HEK293 (cell line): ENCODE data around the gene NXN.

Experiments
- GLI2 ChIP-seq: fragments of 450-650 bp; formaldehyde crosslinking; IDR thresholded peaks from 2 replicates; pipeline ENCODE4; 2017; ENCODE audit warnings: missing biosample characterization, missing genetic modification characterization, low read depth, borderline replicate concordance
- GLIS2 ChIP-seq: fragments of 450-650 bp; formaldehyde crosslinking; IDR thresholded peaks from 2 replicates; pipeline ENCODE4 v1.5.1; 2016; ENCODE audit warnings: missing biosample characterization, missing genetic modification characterization
- HOXD13 ChIP-seq: sonication (generic); formaldehyde crosslinking; IDR thresholded peaks from 2 replicates; pipeline ENCODE4 v1.8.0; 2022; ENCODE audit warnings: missing genetic modification reagents, borderline replicate concordance
- KLF7 ChIP-seq: fragments of 450-650 bp; formaldehyde crosslinking; IDR thresholded peaks from 2 replicates; pipeline ENCODE4 v1.5.1; 2016; ENCODE audit warnings: missing biosample characterization, missing genetic modification characterization, borderline replicate concordance
- MZF1 ChIP-seq: fragments of 450-650 bp; formaldehyde crosslinking; IDR thresholded peaks from 2 replicates; pipeline ENCODE4 v1.5.1; 2017; ENCODE audit warnings: missing biosample characterization, missing genetic modification characterization, borderline replicate concordance
- REPIN1 ChIP-seq: fragments of 450-650 bp; formaldehyde crosslinking; IDR thresholded peaks from 2 replicates; pipeline ENCODE4 v1.5.1; 2017; ENCODE audit warnings: missing biosample characterization, missing genetic modification characterization, low read depth
- SP2 ChIP-seq: fragments of 450-650 bp; formaldehyde crosslinking; IDR thresholded peaks from 2 replicates; pipeline ENCODE4 v1.5.1; 2016; ENCODE audit warnings: missing biosample characterization, missing genetic modification characterization
- WT1 ChIP-seq: fragments of 450-650 bp; formaldehyde crosslinking; IDR thresholded peaks from 2 replicates; pipeline ENCODE4 v1.5.1; 2016; ENCODE audit warnings: missing biosample characterization, missing genetic modification characterization
- ZBTB20 ChIP-seq: fragments of 450-650 bp; formaldehyde crosslinking; IDR thresholded peaks from 2 replicates; pipeline ENCODE4 v1.5.1; 2016; ENCODE audit warnings: missing biosample characterization, missing genetic modification characterization
- ZNF16 ChIP-seq: fragments of 450-650 bp; formaldehyde crosslinking; IDR thresholded peaks from 2 replicates; pipeline ENCODE4 v1.5.1; 2016; ENCODE audit warnings: low read depth, missing biosample characterization, missing genetic modification characterization
- ZNF174 ChIP-seq: fragments of 450-650 bp; formaldehyde crosslinking; IDR thresholded peaks from 2 replicates; pipeline ENCODE4 v1.5.0; 2017; ENCODE audit warnings: missing biosample characterization, mild to moderate bottlenecking, missing genetic modification characterization
- ZNF202 ChIP-seq: fragments of 450-650 bp; formaldehyde crosslinking; IDR thresholded peaks from 2 replicates; pipeline ENCODE4 v1.5.1; 2016; ENCODE audit warnings: missing biosample characterization, missing genetic modification characterization, borderline replicate concordance
- ZNF214 ChIP-seq: fragments of 450-650 bp; formaldehyde crosslinking; IDR thresholded peaks from 2 replicates; pipeline ENCODE4 v1.5.1; 2017; ENCODE audit warnings: missing biosample characterization, mild to moderate bottlenecking, missing genetic modification characterization, borderline replicate concordance
- ZNF302 ChIP-seq: fragments of 450-650 bp; formaldehyde crosslinking; IDR thresholded peaks from 2 replicates; pipeline ENCODE4 v1.5.1; 2016; ENCODE audit warnings: missing biosample characterization, missing genetic modification characterization, low read depth
- ZNF341 ChIP-seq: fragments of 450-650 bp; formaldehyde crosslinking; IDR thresholded peaks from 2 replicates; pipeline ENCODE4; 2016; ENCODE audit warnings: low read depth, missing biosample characterization, missing genetic modification characterization
- ZNF37A ChIP-seq: fragments of 450-650 bp; IDR thresholded peaks from 2 replicates; pipeline ENCODE4 v1.5.1; 2018; ENCODE audit warnings: missing biosample characterization, missing genetic modification characterization
- ZNF501 ChIP-seq: fragments of 450-650 bp; formaldehyde crosslinking; IDR thresholded peaks from 2 replicates; pipeline ENCODE4 v1.5.1; 2016; ENCODE audit warnings: missing biosample characterization, missing genetic modification characterization
- ZNF521 ChIP-seq: fragments of 450-650 bp; formaldehyde crosslinking; IDR thresholded peaks from 2 replicates; pipeline ENCODE4 v1.5.1; 2017; ENCODE audit warnings: missing biosample characterization, mild to moderate bottlenecking, missing genetic modification characterization
- ZNF621 ChIP-seq: fragments of 450-650 bp; formaldehyde crosslinking; IDR thresholded peaks from 2 replicates; pipeline ENCODE4 v1.5.1; 2017; ENCODE audit warnings: missing biosample characterization, missing genetic modification characterization
- ZNF670 ChIP-seq: fragments of 450-650 bp; formaldehyde crosslinking; IDR thresholded peaks from 2 replicates; pipeline ENCODE4 v1.5.1; 2016; ENCODE audit warnings: missing biosample characterization, missing genetic modification characterization, low read depth
- ZNF677 ChIP-seq: fragments of 450-650 bp; IDR thresholded peaks from 2 replicates; pipeline ENCODE4 v1.5.0; 2018; ENCODE audit warnings: missing biosample characterization, mild to moderate bottlenecking, missing genetic modification characterization, moderate library complexity
- ZNF747 ChIP-seq: fragments of 450-650 bp; formaldehyde crosslinking; IDR thresholded peaks from 2 replicates; pipeline ENCODE4 v1.5.1; 2016; ENCODE audit warnings: missing biosample characterization, missing genetic modification characterization
- ZNF830 ChIP-seq: fragments of 450-650 bp; IDR thresholded peaks from 2 replicates; pipeline ENCODE4 v1.5.0; 2018; ENCODE audit warnings: missing biosample characterization, missing genetic modification characterization, low read depth, mild to moderate bottlenecking, moderate library complexity
- ZNF843 ChIP-seq: fragments of 450-650 bp; formaldehyde crosslinking; IDR thresholded peaks from 2 replicates; pipeline ENCODE4 v1.5.1; 2016; ENCODE audit warnings: missing biosample characterization, missing genetic modification characterization
- TF ChIP-seq, protein P1 (sequence below): fragments of 450-650 bp; formaldehyde crosslinking; IDR thresholded peaks from 2 replicates; pipeline ENCODE4 v1.5.1; 2017; ENCODE audit warnings: missing biosample characterization, missing genetic modification characterization
- TF ChIP-seq, protein P2 (sequence below): fragments of 450-650 bp; IDR thresholded peaks from 2 replicates; pipeline ENCODE4 v1.5.1; 2018; ENCODE audit warnings: missing biosample characterization, missing genetic modification characterization
- TF ChIP-seq, protein P3 (sequence below): fragments of 450-650 bp; formaldehyde crosslinking; IDR thresholded peaks from 2 replicates; pipeline ENCODE4 v1.5.1; 2016; ENCODE audit warnings: missing biosample characterization, missing genetic modification characterization
- TF ChIP-seq, protein P4 (sequence below): fragments of 450-650 bp; formaldehyde crosslinking; IDR thresholded peaks from 2 replicates; pipeline ENCODE4 v1.5.1; 2016; ENCODE audit warnings: missing biosample characterization, missing genetic modification characterization, low read depth
- TF ChIP-seq, protein P5 (sequence below): fragments of 450-650 bp; formaldehyde crosslinking; IDR thresholded peaks from 2 replicates; pipeline ENCODE4 v1.5.1; 2017; ENCODE audit warnings: missing biosample characterization, missing genetic modification characterization
- TF ChIP-seq, protein P6 (sequence below): fragments of 450-650 bp; formaldehyde crosslinking; IDR thresholded peaks from 2 replicates; pipeline ENCODE4 v1.5.1; 2016; ENCODE audit warnings: missing biosample characterization, missing genetic modification characterization

Gene NXN

DNA sequence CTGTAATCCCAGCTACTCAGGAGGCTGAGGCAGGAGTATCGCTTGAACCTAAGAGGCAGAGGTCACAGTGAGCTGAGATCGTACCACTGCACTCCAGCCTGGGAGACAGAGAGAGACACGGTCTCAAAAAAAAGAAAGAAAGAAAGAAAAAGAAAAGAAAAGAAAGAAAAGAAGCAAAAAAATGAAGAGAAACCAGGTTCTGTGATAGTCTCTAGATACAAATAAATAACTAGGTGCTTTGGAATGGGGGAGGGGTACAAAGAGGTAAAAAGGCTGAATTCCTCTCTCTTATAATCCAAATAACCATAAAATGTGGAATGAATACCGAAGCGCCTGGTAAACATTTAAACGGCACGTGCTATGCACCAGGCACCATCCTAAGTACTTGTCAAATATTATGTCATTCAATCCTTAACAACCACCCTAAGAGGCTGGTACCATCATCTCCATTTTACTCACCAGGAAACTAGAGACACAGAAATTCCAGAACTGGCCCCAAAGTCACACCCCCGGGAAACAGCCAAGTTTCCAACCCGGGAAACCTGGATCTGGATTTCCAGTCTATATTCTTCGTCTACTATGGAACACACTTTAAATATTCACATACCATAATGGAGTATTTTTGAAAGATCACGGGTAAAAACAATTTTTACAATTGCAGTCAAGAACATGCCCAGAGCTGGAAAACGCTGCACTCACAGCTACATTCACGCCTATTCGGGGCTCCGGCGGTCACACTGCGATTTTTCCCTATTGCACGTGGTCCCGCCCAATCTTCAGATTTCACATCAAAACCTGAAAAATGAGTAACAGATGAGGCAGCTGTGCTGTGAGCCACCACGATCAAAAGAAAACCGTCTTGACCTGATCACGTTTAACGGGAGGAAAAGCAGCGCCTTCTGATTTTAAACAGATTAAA is 10.5 kb downstream of the NXN start (continued):
- no peak for TF ChIP-seq ZNF677 (tag by site-specific recombination)
- TF ChIP-seq GLIS2 (tag by site-specific recombination) = no peak
- TF ChIP-seq, protein P1, sequence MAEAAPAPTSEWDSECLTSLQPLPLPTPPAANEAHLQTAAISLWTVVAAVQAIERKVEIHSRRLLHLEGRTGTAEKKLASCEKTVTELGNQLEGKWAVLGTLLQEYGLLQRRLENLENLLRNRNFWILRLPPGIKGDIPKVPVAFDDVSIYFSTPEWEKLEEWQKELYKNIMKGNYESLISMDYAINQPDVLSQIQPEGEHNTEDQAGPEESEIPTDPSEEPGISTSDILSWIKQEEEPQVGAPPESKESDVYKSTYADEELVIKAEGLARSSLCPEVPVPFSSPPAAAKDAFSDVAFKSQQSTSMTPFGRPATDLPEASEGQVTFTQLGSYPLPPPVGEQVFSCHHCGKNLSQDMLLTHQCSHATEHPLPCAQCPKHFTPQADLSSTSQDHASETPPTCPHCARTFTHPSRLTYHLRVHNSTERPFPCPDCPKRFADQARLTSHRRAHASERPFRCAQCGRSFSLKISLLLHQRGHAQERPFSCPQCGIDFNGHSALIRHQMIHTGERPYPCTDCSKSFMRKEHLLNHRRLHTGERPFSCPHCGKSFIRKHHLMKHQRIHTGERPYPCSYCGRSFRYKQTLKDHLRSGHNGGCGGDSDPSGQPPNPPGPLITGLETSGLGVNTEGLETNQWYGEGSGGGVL = no peak
- TF ChIP-seq HOXD13 (CRISPR knock-in tag) = no peak
- no peak for TF ChIP-seq ZNF16
- TF ChIP-seq, protein P2, sequence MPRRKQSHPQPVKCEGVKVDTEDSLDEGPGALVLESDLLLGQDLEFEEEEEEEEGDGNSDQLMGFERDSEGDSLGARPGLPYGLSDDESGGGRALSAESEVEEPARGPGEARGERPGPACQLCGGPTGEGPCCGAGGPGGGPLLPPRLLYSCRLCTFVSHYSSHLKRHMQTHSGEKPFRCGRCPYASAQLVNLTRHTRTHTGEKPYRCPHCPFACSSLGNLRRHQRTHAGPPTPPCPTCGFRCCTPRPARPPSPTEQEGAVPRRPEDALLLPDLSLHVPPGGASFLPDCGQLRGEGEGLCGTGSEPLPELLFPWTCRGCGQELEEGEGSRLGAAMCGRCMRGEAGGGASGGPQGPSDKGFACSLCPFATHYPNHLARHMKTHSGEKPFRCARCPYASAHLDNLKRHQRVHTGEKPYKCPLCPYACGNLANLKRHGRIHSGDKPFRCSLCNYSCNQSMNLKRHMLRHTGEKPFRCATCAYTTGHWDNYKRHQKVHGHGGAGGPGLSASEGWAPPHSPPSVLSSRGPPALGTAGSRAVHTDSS = no peak
- TF ChIP-seq, protein P3, sequence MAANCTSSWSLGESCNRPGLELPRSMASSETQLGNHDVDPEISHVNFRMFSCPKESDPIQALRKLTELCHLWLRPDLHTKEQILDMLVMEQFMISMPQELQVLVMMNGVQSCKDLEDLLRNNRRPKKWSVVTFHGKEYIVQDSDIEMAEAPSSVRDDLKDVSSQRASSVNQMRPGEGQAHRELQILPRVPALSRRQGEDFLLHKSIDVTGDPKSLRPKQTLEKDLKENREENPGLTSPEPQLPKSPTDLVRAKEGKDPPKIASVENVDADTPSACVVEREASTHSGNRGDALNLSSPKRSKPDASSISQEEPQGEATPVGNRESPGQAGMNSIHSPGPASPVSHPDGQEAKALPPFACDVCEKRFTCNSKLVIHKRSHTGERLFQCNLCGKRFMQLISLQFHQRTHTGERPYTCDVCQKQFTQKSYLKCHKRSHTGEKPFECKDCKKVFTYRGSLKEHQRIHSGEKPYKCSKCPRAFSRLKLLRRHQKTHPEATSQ = no peak
- TF ChIP-seq, protein P4, sequence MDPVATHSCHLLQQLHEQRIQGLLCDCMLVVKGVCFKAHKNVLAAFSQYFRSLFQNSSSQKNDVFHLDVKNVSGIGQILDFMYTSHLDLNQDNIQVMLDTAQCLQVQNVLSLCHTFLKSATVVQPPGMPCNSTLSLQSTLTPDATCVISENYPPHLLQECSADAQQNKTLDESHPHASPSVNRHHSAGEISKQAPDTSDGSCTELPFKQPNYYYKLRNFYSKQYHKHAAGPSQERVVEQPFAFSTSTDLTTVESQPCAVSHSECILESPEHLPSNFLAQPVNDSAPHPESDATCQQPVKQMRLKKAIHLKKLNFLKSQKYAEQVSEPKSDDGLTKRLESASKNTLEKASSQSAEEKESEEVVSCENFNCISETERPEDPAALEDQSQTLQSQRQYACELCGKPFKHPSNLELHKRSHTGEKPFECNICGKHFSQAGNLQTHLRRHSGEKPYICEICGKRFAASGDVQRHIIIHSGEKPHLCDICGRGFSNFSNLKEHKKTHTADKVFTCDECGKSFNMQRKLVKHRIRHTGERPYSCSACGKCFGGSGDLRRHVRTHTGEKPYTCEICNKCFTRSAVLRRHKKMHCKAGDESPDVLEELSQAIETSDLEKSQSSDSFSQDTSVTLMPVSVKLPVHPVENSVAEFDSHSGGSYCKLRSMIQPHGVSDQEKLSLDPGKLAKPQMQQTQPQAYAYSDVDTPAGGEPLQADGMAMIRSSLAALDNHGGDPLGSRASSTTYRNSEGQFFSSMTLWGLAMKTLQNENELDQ (tag by site-specific recombination) = no peak
- TF ChIP-seq ZNF521 (tag by site-specific recombination) = no peak
- TF ChIP-seq ZNF214 (tag by site-specific recombination) = no peak
- no peak for TF ChIP-seq ZNF747 (tag by site-specific recombination)
- no peak for TF ChIP-seq SP2 (tag by site-specific recombination)
- TF ChIP-seq GLI2 (tag by site-specific recombination) = no peak
- no peak for TF ChIP-seq ZNF670
- no peak for TF ChIP-seq ZNF501
- peak; percentile 63; the same call in 1 of the 2 replicates for TF ChIP-seq ZNF341 (tag by site-specific recombination)
- TF ChIP-seq ZNF174 (tag by site-specific recombination) = no peak
- 0 out of 2 replicates have a peak, but pooled peaks have one; percentile 17 for TF ChIP-seq WT1 (tag by site-specific recombination)
- TF ChIP-seq, protein P5, sequence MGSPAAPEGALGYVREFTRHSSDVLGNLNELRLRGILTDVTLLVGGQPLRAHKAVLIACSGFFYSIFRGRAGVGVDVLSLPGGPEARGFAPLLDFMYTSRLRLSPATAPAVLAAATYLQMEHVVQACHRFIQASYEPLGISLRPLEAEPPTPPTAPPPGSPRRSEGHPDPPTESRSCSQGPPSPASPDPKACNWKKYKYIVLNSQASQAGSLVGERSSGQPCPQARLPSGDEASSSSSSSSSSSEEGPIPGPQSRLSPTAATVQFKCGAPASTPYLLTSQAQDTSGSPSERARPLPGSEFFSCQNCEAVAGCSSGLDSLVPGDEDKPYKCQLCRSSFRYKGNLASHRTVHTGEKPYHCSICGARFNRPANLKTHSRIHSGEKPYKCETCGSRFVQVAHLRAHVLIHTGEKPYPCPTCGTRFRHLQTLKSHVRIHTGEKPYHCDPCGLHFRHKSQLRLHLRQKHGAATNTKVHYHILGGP (tag by site-specific recombination) = no peak
- no peak for TF ChIP-seq ZNF202 (tag by site-specific recombination)
- no peak for TF ChIP-seq ZNF302 (tag by site-specific recombination)
- TF ChIP-seq ZBTB20 (tag by site-specific recombination) = peak; percentile 98
- no peak for TF ChIP-seq REPIN1
- no peak for TF ChIP-seq ZNF37A
- TF ChIP-seq MZF1 (tag by site-specific recombination) = no peak
- TF ChIP-seq KLF7 (tag by site-specific recombination) = no peak
- TF ChIP-seq ZNF843 (tag by site-specific recombination) = peak; percentile 34; the same call in 1 of the 2 replicates
- no peak for TF ChIP-seq ZNF621 (tag by site-specific recombination)
- TF ChIP-seq ZNF830 (tag by site-specific recombination) = no peak
- TF ChIP-seq, protein P6, sequence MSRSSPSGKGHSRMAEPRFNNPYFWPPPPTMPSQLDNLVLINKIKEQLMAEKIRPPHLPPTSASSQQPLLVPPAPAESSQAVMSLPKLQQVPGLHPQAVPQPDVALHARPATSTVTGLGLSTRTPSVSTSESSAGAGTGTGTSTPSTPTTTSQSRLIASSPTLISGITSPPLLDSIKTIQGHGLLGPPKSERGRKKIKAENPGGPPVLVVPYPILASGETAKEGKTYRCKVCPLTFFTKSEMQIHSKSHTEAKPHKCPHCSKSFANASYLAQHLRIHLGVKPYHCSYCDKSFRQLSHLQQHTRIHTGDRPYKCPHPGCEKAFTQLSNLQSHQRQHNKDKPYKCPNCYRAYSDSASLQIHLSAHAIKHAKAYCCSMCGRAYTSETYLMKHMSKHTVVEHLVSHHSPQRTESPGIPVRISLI (tag by site-specific recombination) = peak; percentile 43; the same call in 1 of the 2 replicates
